Neural progenitor cell (in vitro differentiated cells): Measurements from ENCODE around the gene SNX21.

ENCODE experiments used
- EZH2 ChIP-seq: fragments of 200-600 bp; sonication (generic); IDR thresholded peaks from 2 replicates; pipeline ENCODE4 v1.6.1; 2017; ENCODE audit warnings: antibody characterized with exemption, mild to moderate bottlenecking, moderate library complexity
- TF ChIP-seq, protein P1 (sequence below): fragments of 200-600 bp; sonication (generic); IDR thresholded peaks from 2 replicates; pipeline ENCODE4 v1.5.1; 2017; ENCODE audit warnings: antibody characterized with exemption, mild to moderate bottlenecking

- TF ChIP-seq, protein P1, sequence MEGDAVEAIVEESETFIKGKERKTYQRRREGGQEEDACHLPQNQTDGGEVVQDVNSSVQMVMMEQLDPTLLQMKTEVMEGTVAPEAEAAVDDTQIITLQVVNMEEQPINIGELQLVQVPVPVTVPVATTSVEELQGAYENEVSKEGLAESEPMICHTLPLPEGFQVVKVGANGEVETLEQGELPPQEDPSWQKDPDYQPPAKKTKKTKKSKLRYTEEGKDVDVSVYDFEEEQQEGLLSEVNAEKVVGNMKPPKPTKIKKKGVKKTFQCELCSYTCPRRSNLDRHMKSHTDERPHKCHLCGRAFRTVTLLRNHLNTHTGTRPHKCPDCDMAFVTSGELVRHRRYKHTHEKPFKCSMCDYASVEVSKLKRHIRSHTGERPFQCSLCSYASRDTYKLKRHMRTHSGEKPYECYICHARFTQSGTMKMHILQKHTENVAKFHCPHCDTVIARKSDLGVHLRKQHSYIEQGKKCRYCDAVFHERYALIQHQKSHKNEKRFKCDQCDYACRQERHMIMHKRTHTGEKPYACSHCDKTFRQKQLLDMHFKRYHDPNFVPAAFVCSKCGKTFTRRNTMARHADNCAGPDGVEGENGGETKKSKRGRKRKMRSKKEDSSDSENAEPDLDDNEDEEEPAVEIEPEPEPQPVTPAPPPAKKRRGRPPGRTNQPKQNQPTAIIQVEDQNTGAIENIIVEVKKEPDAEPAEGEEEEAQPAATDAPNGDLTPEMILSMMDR: no peak
- no peak for TF ChIP-seq EZH2
These were observed 14.1 kb upstream of the SNX21 start for GRCh38 chr20:45819466-45819865.
